ENCODE results near the gene YAF2.

DNA sequence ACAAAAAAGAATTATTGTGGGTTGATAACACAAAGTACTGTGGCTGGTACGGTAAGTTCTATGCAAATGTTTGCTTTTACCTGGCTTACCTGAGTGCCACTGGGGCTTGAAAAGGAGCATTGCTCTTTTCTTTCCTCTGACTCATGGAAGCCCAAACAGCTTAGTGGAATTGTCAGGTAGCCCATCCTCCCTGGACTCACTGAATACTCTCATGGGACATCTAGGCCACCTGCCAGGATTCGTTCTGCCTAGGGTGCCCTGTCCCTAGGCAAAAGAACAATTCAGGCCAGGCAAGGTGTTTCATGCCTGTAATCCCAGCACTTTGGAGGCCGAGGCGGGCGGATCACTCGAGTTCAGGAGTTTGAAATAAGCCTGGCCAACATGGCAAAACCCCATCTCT is 22.5 kb upstream of the YAF2 start:
- TF ChIP-seq CEBPB (IDR thresholded peaks at IDR 0.05) (no peak), CREB1 (IDR thresholded peaks at IDR 0.05; ENCODE audit: low read depth) (no peak), TEAD4 (IDR thresholded peaks at IDR 0.05) (no peak), YY1 (IDR thresholded peaks at IDR 0.05; ENCODE audit: low read depth) (no peak)
- TF ChIP-seq, protein P1, sequence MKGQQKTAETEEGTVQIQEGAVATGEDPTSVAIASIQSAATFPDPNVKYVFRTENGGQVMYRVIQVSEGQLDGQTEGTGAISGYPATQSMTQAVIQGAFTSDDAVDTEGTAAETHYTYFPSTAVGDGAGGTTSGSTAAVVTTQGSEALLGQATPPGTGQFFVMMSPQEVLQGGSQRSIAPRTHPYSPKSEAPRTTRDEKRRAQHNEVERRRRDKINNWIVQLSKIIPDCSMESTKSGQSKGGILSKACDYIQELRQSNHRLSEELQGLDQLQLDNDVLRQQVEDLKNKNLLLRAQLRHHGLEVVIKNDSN (IDR thresholded peaks at IDR 0.05): no peak

Measured in Ishikawa (cell line).